NCI-H1930 (cell line): Measurements from ENCODE around the gene A4GNT.

Source experiments
- DNase-seq, 2 experiments: peaks; one replicate each; lab custom pipeline; 2025; lab: John Stamatoyannopoulos, UW

The A4GNT gene

DNA sequence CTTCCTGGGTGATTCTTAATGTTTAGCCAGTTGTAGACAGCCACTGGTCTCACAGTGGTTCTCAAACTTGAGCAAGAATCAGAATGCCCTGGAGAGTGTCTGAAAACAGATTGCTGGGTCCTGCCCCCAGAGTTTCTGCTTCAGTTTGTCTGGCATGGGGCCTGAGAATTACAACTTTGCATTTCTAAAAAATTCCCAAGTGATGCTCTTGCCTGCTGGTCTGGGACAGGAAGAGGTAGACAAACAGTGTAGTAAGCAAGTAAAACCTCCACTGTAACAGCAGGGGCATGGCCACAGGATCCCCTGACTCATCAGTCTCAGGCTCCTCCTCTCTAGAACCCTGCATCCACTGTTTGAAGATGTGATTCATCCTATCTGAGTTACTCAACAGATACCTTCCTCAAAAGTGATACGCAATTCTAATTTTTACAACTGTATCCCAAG lies 53.3 kb downstream of the A4GNT start:
- DNase-seq = no peak

DNA sequence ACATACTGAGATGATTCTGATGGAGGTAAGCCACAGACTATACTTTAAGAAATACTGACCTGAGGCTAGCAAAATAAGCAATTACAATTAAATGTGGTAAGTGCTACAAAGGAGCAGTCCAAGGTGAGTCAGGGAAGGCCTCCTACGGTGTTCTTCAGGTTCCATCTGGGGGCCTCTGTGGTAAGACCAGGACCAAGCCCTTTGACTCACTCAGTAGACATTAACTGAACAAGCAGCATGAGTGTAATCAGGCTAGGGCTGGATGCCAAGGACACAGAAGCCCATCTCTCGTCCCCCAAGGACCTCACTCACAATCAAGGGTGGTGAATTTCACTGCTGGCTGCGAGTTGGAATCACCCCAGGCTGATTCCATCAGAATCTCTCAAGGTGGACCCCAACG lies 54.1 kb downstream of the A4GNT start:
- no peak for DNase-seq
